Activated CD4-positive, alpha-beta T cell treated with anti-CD3 and anti-CD28 coated beads, Interleukin-2, amount 10 ng/mL, durations not matched to agents 24 days and 14 days (primary cell): Measurements from ENCODE around the gene JAKMIP1. TPM values are rescaled to one million over a fixed set of nuclear protein-coding genes. Genes with fewer than 3 reads are reported as not detected.

Source experiments
- DNase-seq: peaks from one replicate; pipeline ENCODE4 v3.0.0; 2022
- H3K27ac Mint-ChIP-seq: one replicate; pipeline ENCODE4 v1.8.0; 2022; ENCODE audit warnings: mild to moderate bottlenecking, mixed read lengths
- H3K27me3 Mint-ChIP-seq: one replicate; pipeline ENCODE4 v1.8.0; 2022; ENCODE audit warnings: mixed read lengths
- H3K36me3 Mint-ChIP-seq: one replicate; pipeline ENCODE4 v1.8.0; 2022; ENCODE audit warnings: low read depth, mild to moderate bottlenecking, mixed read lengths
- H3K4me1 Mint-ChIP-seq: one replicate; pipeline ENCODE4 v1.8.0; 2021; ENCODE audit warnings: mixed read lengths
- H3K4me3 Mint-ChIP-seq: one replicate; pipeline ENCODE4 v1.8.0; 2022; ENCODE audit warnings: mild to moderate bottlenecking, moderate library complexity, mixed read lengths
- H3K9me3 Mint-ChIP-seq: one replicate; pipeline ENCODE4 v1.8.0; 2021; ENCODE audit warnings: mixed read lengths
- intact Hi-C: fragments of 100-400 bp; cut with micrococcal nuclease; formaldehyde crosslinking; loops from one replicate; pipeline ENCODE4 v1.15.1; 2023
- total RNA-seq: library from RNA; stranded (reverse); gene quantifications from 2 replicates; pipeline ENCODE4 v1.2.3, GENCODE V29; 2022

JAKMIP1 gene
- total RNA-seq, 1 donor from 2014 or later: 10.3 TPM

DNA sequence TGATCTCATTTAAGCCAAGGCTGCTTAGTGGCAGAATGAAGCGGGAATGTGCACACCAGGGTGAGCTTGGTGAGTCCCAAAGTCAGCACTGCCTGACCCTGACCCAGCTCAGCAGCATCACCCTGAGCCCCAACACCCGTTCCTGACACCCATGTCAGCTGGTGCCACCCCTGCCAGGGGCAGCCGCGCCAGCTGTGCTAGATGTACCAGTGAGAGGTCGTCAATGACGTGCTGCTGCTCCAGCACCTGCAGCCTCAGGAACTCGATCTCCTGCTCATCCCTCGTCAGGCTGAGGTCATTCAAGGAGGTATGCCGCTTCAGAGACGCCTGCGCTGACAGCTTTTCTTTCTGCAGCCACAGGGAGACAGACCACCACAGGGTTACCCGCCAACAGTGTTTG, 120.4 kb downstream of the JAKMIP1 start:
- no peak for DNase-seq
- peaks cover 29% of the 10 kb centered on the region for H3K36me3 Mint-ChIP-seq
- intact Hi-C loops: no loop called here
- H3K9me3 Mint-ChIP-seq: no peaks in the 10 kb centered on the region
- no peaks in the 10 kb centered on the region for H3K4me1 Mint-ChIP-seq
- H3K4me3 Mint-ChIP-seq: no peak overlapping the region
- no peak overlapping the region for H3K27ac Mint-ChIP-seq
- no peaks in the 10 kb centered on the region for H3K27me3 Mint-ChIP-seq

DNA sequence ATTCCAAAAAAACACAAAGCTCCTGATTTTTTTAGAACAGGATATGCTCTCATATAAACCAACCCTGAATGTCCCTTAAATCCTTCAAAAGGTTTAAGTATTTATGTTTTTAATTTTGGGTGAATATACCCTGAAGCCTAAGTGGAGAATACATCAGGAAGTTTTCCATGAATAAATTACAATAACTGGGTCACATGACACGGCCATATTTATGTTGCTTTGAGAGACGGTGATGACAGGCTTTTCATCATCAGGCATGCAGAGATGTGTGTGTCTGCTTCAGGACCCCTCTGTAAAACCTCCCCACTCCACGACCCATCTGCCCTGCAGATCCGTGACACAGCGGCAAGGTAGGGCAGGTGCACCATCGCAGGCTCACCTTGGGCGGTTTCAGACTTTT, 121.8 kb downstream of the JAKMIP1 start:
- DNase-seq: no peak
- peaks cover 24% of the 10 kb centered on the region for H3K36me3 Mint-ChIP-seq
- H3K27me3 Mint-ChIP-seq: no peaks in the 10 kb centered on the region
- no peak overlapping the region for H3K4me3 Mint-ChIP-seq
- no peak overlapping the region for H3K27ac Mint-ChIP-seq
- intact Hi-C loops: no loop called here
- no peaks in the 10 kb centered on the region for H3K4me1 Mint-ChIP-seq
- no peaks in the 10 kb centered on the region for H3K9me3 Mint-ChIP-seq

DNA sequence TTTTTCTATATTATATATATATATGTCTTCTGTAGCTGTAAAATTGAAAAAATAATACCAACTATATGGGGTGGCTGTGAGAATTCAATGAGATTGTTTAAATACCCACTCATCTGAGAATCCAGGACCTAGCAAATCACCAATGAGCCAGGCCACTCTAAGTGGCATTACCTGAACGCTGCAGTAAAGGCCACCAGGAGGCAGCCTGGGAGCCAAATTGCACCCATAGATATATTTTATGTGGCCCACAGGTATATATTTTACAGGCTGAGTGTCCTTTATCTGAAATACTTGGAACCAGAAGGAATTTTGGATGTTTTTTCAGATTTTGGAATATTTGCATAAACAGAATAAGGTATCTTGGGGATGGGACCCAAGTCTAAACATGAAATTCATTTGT, 124.0 kb downstream of the JAKMIP1 start:
- intact Hi-C loops: no loop called here
- H3K9me3 Mint-ChIP-seq: no peaks in the 10 kb centered on the region
- H3K36me3 Mint-ChIP-seq: peaks cover 21% of the 10 kb centered on the region

DNA sequence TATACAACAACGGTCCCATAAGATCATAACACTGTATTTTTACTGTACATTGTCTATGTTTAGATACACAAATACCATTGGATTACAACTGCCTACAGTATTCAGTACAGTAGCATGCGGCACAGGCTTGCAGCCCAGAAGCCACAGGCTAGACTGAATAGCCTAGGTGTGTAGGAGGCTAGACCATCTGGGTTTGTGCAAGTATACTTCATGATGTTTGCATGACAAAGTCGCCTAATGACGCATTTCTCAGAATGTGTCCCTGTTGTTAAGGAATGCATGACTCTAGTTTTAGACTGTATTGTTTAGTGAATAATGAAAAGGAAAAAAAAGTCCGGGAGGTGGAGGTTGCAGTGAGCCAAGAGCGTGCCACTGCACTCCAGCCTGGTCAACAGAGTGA, 125.6 kb downstream of the JAKMIP1 start:
- H3K36me3 Mint-ChIP-seq: peaks cover 10% of the 10 kb centered on the region
- no peaks in the 10 kb centered on the region for H3K4me1 Mint-ChIP-seq
- no peak overlapping the region for H3K4me3 Mint-ChIP-seq
- H3K9me3 Mint-ChIP-seq: no peaks in the 10 kb centered on the region
- H3K27ac Mint-ChIP-seq: no peak overlapping the region
- no peak for DNase-seq
- H3K27me3 Mint-ChIP-seq: no peaks in the 10 kb centered on the region
- intact Hi-C loops: no loop called here

More for the DNA sequence above, 124.0 kb downstream of the JAKMIP1 start:
- no peak overlapping the region for H3K27ac Mint-ChIP-seq
- no peak overlapping the region for H3K4me3 Mint-ChIP-seq
- DNase-seq: peak; percentile 64
- H3K4me1 Mint-ChIP-seq: no peaks in the 10 kb centered on the region
- H3K27me3 Mint-ChIP-seq: no peaks in the 10 kb centered on the region

DNA sequence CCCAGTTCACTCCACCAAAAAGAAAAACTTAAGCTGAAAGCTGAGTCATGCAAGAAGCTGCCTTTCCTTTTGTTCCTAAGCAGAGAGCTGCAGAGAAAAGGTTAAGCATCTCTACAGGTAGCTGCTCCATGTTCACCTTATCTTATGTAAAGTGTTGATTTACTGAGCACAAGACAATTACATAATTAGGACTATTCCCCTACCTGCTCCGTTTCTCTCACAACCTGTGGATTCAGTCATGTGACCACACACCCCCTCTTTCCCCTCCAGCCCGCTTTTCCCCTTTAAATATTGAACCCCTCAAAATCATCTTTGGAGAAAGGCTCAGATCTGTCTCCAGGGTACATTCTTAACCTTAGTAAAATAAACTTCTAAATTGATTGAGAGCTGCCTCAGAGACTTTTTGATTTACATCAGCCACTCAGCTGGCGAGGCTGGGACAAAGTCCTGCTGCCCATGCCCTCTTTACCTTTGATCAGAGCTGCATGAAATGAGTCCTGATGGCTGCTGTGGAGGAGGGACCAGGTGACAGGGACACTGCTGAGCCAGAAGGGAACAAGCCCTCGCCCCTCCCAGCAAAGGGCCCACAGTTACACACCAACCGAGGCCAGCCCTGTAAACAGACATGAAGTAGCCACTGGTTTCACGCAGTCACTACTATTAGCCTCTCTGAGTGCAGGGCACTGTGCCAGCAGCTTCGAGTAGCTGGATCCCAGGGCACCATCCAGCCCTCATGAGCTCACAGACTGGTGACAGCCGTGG, 128.2 kb downstream of the JAKMIP1 start:
- DNase-seq: no peak
- no peak overlapping the region for H3K27ac Mint-ChIP-seq
- no peaks in the 10 kb centered on the region for H3K4me1 Mint-ChIP-seq
- H3K36me3 Mint-ChIP-seq: peaks cover 8% of the 10 kb centered on the region
- H3K27me3 Mint-ChIP-seq: no peaks in the 10 kb centered on the region
- intact Hi-C loops: no loop called here
- H3K4me3 Mint-ChIP-seq: no peak overlapping the region
- no peaks in the 10 kb centered on the region for H3K9me3 Mint-ChIP-seq

DNA sequence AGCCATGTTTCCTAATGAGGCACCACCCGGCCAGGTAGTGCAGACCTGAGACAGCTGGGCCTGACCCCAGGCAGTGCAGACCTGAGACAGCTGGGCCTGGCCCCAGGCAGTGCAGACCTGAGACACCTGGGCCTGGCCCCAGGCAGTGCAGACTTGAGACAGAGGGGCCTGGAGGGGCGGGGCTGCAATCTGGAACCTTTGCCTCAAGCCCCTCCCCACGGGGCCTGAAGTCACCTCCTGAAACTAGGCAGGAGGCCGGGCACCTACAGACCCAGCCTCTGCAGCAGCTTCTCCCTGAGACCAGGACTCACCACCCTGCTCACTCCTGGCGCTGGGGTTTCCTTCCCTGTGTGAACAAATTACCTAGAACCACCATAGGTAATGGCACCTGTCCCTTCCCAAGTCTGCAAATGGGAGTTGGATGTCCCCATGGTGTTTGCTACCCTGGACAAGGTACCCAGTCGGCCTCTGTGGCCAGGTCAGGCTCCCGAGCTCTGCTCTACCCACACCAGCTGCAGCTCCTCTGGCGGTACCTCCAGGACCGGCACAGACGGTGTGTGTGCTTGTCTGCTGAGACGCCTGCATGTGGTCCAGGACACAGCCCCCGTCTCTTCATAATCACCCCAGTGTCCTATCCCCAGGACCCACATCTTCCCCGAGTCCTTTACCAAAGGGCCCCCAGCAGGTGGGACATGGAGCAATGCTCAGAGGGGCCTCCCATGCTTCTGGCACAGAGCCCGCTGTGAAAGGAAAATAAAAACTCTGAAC, 129.0 kb downstream of the JAKMIP1 start:
- H3K4me1 Mint-ChIP-seq: no peaks in the 10 kb centered on the region
- H3K9me3 Mint-ChIP-seq: no peaks in the 10 kb centered on the region
- DNase-seq: no peak
- H3K4me3 Mint-ChIP-seq: no peak overlapping the region
- H3K36me3 Mint-ChIP-seq: peaks cover 8% of the 10 kb centered on the region
- intact Hi-C loops: no loop called here
- no peak overlapping the region for H3K27ac Mint-ChIP-seq
- H3K27me3 Mint-ChIP-seq: no peaks in the 10 kb centered on the region

DNA sequence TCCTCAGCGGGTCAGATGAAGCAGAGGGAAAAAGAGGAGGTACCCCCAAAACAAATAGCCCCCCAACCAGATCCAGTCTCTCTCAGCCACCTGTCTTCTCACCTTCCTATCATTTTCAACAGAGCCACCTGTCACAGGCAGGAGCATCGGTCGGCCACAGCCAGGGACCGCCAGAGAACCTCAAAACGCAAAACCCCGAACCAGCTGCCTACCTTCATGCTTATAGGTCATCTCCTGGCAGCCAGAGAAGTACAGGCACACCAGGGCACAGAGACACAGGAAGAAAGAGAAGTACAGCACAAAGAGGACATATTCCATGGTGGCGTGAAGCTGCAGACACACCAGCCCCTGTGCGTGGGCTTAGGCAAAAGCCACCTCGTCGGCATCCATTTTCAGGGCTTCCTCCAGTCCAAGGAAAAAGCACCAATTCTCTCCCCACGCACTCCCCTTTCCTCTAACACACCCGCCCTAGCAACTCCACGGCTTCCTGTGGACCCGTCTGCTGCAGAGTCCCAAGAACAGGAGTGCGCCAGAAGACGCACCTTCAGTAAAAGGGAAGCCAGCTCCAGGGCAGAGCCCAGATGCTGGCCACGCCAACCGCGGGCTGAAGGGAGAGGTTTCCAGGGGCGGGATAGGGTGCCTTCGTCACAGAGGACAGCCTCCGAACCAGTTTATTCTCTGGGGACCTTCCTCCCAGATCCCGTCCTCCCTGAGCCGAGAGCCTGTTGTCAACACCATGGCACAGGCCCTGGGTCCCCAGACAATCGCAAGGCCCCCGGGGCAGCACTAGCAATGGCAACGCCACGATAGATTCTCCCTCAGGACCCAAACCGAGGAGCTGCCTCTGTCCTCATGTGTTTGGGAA, 130.3 kb downstream of the JAKMIP1 start:
- no peaks in the 10 kb centered on the region for H3K4me1 Mint-ChIP-seq
- no peaks in the 10 kb centered on the region for H3K27me3 Mint-ChIP-seq
- H3K27ac Mint-ChIP-seq: no peak overlapping the region
- H3K4me3 Mint-ChIP-seq: no peak overlapping the region
- no peak for DNase-seq
- intact Hi-C loops: no loop called here
- peaks cover 8% of the 10 kb centered on the region for H3K36me3 Mint-ChIP-seq
- no peaks in the 10 kb centered on the region for H3K9me3 Mint-ChIP-seq

DNA sequence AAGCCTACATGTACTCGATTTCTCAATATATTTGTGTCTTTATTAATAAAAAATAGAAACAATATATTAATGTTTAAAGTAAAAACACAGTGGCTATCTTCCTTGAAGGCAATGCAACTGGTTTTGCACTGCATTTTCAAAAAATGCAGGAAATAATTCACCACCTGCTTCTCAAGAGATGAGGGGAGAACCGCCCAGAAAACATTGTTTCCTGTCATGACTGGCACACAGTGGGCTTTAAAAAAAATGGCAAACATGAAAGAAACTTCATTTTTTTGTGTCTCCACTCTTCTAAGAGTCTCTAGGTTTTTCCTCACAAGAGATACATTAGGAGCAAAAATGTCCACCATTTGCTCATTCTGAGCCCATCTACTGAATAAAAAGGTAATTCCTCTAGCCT, 131.4 kb downstream of the JAKMIP1 start:
- no peak overlapping the region for H3K4me3 Mint-ChIP-seq
- no peaks in the 10 kb centered on the region for H3K4me1 Mint-ChIP-seq
- no peaks in the 10 kb centered on the region for H3K9me3 Mint-ChIP-seq
- no peaks in the 10 kb centered on the region for H3K27me3 Mint-ChIP-seq
- DNase-seq: no peak
- no peak overlapping the region for H3K27ac Mint-ChIP-seq
- intact Hi-C loops: no loop called here
- H3K36me3 Mint-ChIP-seq: peaks cover 12% of the 10 kb centered on the region

DNA sequence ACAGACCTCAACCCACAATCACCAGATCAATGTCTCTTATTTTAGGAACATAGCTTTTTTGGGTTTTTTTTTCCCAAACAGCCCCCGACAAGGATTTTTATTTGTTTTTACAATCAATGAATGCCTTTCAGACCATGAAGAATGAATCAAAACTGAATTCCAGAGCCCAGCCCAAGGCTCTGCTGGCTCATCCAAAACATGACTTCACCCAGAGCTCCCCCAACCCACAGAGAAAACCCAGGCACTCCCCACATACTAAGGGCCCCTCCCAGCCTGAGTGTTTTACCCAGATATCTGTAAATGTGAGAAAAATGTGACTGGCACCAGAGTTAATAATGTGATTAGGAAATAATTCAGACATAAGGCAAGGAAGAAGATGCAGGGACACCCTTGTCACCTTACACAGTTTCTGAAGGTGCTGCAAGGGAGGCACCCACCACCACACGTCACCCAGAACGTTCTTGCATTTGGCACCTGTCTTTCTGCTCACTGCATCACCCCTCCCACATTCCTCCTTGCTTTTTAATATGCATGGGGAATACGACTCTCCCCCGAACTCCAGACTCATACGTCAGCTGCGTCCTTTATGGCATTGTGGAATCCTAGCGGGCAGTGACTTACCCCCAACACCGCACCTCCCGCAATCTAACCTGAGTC, 134.3 kb downstream of the JAKMIP1 start:
- H3K27me3 Mint-ChIP-seq: no peaks in the 10 kb centered on the region
- intact Hi-C loops: no loop called here
- no peak overlapping the region for H3K4me3 Mint-ChIP-seq
- DNase-seq: no peak
- peaks cover 4% of the 10 kb centered on the region for H3K9me3 Mint-ChIP-seq
- no peak overlapping the region for H3K27ac Mint-ChIP-seq
- H3K4me1 Mint-ChIP-seq: no peaks in the 10 kb centered on the region
- H3K36me3 Mint-ChIP-seq: peaks cover 16% of the 10 kb centered on the region

DNA sequence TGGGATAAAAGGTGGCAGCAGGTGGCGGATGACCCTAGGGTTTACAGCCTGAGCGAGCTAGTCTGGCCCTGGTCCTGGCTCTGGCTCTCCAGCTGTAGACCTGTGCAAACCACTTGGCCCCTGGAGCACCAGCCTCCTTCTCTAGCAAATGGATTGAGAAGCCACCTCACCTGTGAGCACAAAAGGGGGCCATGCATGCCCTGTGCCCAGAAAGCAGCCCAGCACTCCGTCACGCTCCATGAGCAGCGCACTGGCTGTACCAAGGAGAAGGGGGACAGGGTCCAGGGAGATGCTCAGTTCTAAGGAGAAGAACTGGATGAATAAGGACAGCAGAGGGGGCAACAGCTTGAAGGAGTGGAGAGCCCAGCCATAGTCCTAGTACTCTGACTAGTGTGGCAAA, 135.2 kb downstream of the JAKMIP1 start:
- H3K4me3 Mint-ChIP-seq: no peak overlapping the region
- H3K36me3 Mint-ChIP-seq: peaks cover 24% of the 10 kb centered on the region
- no peak for DNase-seq
- H3K9me3 Mint-ChIP-seq: peaks cover 7% of the 10 kb centered on the region
- H3K27me3 Mint-ChIP-seq: no peaks in the 10 kb centered on the region
- no peak overlapping the region for H3K27ac Mint-ChIP-seq
- intact Hi-C loops: no loop called here
- H3K4me1 Mint-ChIP-seq: no peaks in the 10 kb centered on the region

DNA sequence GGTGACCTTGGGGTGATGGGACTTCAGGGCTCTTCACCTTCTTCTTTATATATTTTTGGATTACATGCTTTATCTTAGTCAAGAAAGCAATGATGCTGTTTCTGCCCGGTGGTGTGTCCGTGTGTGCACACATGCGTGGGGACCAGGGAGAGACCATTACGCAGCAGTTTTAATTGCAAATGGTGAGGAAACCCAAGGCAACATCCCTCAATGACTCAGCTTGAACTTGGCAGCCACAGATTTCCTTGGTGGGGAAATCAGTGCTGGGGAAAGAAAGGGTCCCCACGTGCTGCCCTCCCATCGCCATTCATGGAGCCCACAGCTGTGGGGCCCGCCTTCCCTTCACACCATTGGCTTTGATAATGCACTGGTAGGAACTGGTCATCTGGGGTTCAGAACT, 136.0 kb downstream of the JAKMIP1 start:
- peaks cover 23% of the 10 kb centered on the region for H3K36me3 Mint-ChIP-seq
- H3K4me1 Mint-ChIP-seq: no peaks in the 10 kb centered on the region
- intact Hi-C loops: no loop called here
- DNase-seq: no peak
- H3K27me3 Mint-ChIP-seq: no peaks in the 10 kb centered on the region
- H3K9me3 Mint-ChIP-seq: peaks cover 8% of the 10 kb centered on the region
- no peak overlapping the region for H3K27ac Mint-ChIP-seq
- H3K4me3 Mint-ChIP-seq: no peak overlapping the region

DNA sequence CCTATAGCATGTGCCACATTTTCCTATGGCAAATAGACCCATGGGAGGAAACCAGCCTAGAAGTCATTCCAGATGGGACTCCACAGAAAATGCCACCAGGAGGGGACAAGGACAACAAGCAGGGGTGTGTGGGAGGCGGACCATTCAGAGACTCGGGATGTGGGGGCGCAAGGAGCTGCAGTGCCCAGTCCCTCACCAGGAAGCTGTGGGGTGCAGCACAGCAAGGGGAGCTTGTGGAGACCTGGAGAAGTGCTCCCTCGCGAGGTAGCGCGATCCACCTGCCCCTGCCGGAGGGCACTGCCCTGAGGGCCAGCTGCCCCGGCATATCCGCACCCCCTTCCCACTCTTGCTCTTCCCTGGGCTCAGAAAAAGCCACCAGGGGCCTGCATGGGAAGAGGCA, 136.7 kb downstream of the JAKMIP1 start:
- H3K4me1 Mint-ChIP-seq: no peaks in the 10 kb centered on the region
- peaks cover 8% of the 10 kb centered on the region for H3K9me3 Mint-ChIP-seq
- peaks cover 29% of the 10 kb centered on the region for H3K36me3 Mint-ChIP-seq
- no peak for DNase-seq
- H3K4me3 Mint-ChIP-seq: no peak overlapping the region
- H3K27ac Mint-ChIP-seq: no peak overlapping the region
- no peaks in the 10 kb centered on the region for H3K27me3 Mint-ChIP-seq
- intact Hi-C loops: no loop called here

DNA sequence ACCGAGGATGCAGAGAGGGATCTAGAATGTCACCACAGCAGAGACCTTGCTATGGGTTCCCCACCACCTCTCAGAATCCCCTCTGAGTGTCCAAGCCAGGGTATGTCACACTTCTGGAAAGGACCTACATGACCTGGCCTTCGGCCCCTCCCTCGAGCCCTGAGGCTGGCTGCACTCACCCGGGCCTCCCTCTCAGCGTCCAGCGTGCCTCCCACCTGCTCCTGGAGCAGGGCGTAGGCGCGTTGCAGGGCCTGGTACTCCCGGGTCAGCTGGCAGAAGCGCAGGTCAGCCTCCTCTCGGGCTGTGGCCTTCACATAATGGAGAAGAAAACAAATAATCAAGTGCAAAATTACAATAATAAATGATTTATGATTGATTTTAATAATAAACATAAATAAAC, 138.2 kb downstream of the JAKMIP1 start:
- H3K36me3 Mint-ChIP-seq: peaks cover 35% of the 10 kb centered on the region
- no peaks in the 10 kb centered on the region for H3K4me1 Mint-ChIP-seq

More for the DNA sequence above, 138.2 kb downstream of the JAKMIP1 start:
- intact Hi-C loops: no loop called here
- no peaks in the 10 kb centered on the region for H3K27me3 Mint-ChIP-seq
- no peak for DNase-seq
- H3K4me3 Mint-ChIP-seq: no peak overlapping the region
- peaks cover 11% of the 10 kb centered on the region for H3K9me3 Mint-ChIP-seq
- H3K27ac Mint-ChIP-seq: no peak overlapping the region
